A549 (cell line): ENCODE measurements around the gene GKN1. TPM values are rescaled to one million over a fixed set of nuclear protein-coding genes. Genes with fewer than 3 reads are reported as not detected.

Experiments used
- ATAC-seq, 2 experiments: fragments of 200-7000 bp in 1 of 2; fragments of >200 bp in 1 of 2; cut with Nextera tagmentation in 1 of 2; cut with Tn5 transposase in 1 of 2; 3 replicates each; pipeline versions ENCODE4 v1.8.0 to v1.9.1; 2018 to 2020; ENCODE audit warnings: mild to moderate bottlenecking in 1 of 2, moderate library complexity in 1 of 2
- CTCF ChIA-PET: fragments of 300-600 bp; sonication (Branson Sonifier 250); formaldehyde crosslinking; extraction: SDS; loops from one replicate; lab custom pipeline; 2021; ENCODE audit warnings: antibody characterized with exemption, inconsistent platforms; lab: Yijun Ruan, JAX
- POLR2A ChIA-PET: fragments of 350-600 bp; formaldehyde crosslinking; extraction: SDS; loops from one replicate; lab custom pipeline; 2021; ENCODE audit warnings: antibody characterized with exemption, inconsistent platforms; lab: Yijun Ruan, JAX
- DNase-seq, 2 experiments: peaks; one replicate each; pipeline versions ENCODE4 v3.0.0 to v3.0.0-alpha.2; 2011 to 2016; ENCODE audit warnings: low read depth in 1 of 2, low spot score in 1 of 2
- FAIRE-seq: peaks from 2 replicates; lab custom pipeline; 2011; peaks lifted over from hg19 to GRCh38; lab: Jason Lieb, UNC
- H3K27ac ChIP-seq, 2 experiments: fragments of >200 bp; sonication (Bioruptor Twin); formaldehyde crosslinking; 3 replicates each; pipeline ENCODE4 v1.5.1; 2016 to 2017
- H3K4me1 ChIP-seq: fragments of >200 bp; sonication (Bioruptor Twin); formaldehyde crosslinking; 3 replicates; pipeline ENCODE4 v1.6.1; 2016
- H3K4me2 ChIP-seq: fragments of >200 bp; sonication (Bioruptor Twin); formaldehyde crosslinking; 3 replicates; pipeline ENCODE4 v1.6.1; 2016
- H3K4me3 ChIP-seq: fragments of >200 bp; sonication (Bioruptor Twin); formaldehyde crosslinking; 3 replicates; pipeline ENCODE4 v1.5.1; 2016
- H3K9me3 ChIP-seq: fragments of >200 bp; sonication (Bioruptor Twin); formaldehyde crosslinking; 3 replicates; pipeline ENCODE4 v1.6.1; 2016
- BHLHE40 ChIP-seq: IDR thresholded peaks from 2 replicates; pipeline ENCODE4 v1.6.1; 2012; ENCODE audit warnings: low read depth, low read length, inconsistent platforms
- CHD4 ChIP-seq: fragments of 200-600 bp; sonication (generic); IDR thresholded peaks from 2 replicates; pipeline ENCODE4 v1.6.1; 2016; ENCODE audit warnings: antibody characterized with exemption, mild to moderate bottlenecking, borderline replicate concordance
- EP300 ChIP-seq, 2 experiments: fragments of >200 bp; sonication (Bioruptor Twin); formaldehyde crosslinking; IDR thresholded peaks; 2 replicates in 1 of 2; 3 replicates in 1 of 2; pipeline ENCODE4 v1.6.1; 2016 to 2017
- ESRRA ChIP-seq: fragments of 150-350 bp; IDR thresholded peaks from 2 replicates; pipeline ENCODE4 v1.6.1; 2014; ENCODE audit warnings: mild to moderate bottlenecking, low read length, borderline replicate concordance
- FOSB ChIP-seq: fragments of 250-450 bp; sonication (Bioruptor Pico); IDR thresholded peaks from 2 replicates; pipeline ENCODE4 v1.5.0; 2020; ENCODE audit warnings: mild to moderate bottlenecking, moderate library complexity
- FOSL2 ChIP-seq, 2 experiments: fragments of 450-650 bp in 1 of 2; fragments of >200 bp in 1 of 2; sonication (Bioruptor Twin) in 1 of 2; formaldehyde crosslinking; IDR thresholded peaks; 2 replicates each; pipeline versions ENCODE4 v1.5.0 to v1.6.1; 2016 to 2020; ENCODE audit warnings: mild to moderate bottlenecking in 1 of 2, moderate library complexity in 1 of 2
- GATA3 ChIP-seq: IDR thresholded peaks from 2 replicates; pipeline ENCODE4 v1.6.1; 2012; ENCODE audit warnings: borderline replicate concordance
- HDAC2 ChIP-seq: fragments of 200-600 bp; sonication (generic); IDR thresholded peaks from 2 replicates; pipeline ENCODE4 v1.6.1; 2016
- HEYL ChIP-seq: fragments of 250-450 bp; sonication (Bioruptor Pico); IDR thresholded peaks from 2 replicates; pipeline ENCODE4 v1.8.0; 2021; ENCODE audit warnings: mild to moderate bottlenecking, moderate library complexity
- HMGXB4 ChIP-seq: fragments of 250-450 bp; sonication (Bioruptor Pico); IDR thresholded peaks from 2 replicates; pipeline ENCODE4 v1.5.0; 2021; ENCODE audit warnings: mild to moderate bottlenecking, moderate library complexity, borderline replicate concordance
- HOXB13 ChIP-seq: fragments of 250-450 bp; sonication (Bioruptor Pico); IDR thresholded peaks from 2 replicates; pipeline ENCODE4 v1.5.0; 2020; ENCODE audit warnings: low read depth, mild to moderate bottlenecking, moderate library complexity
- KDM1A ChIP-seq: fragments of 200-600 bp; sonication (generic); IDR thresholded peaks from 2 replicates; pipeline ENCODE4 v1.6.1; 2016; ENCODE audit warnings: low read depth, mild to moderate bottlenecking
- KDM5A ChIP-seq: fragments of 200-600 bp; sonication (generic); IDR thresholded peaks from 2 replicates; pipeline ENCODE4 v1.6.1; 2016; ENCODE audit warnings: antibody characterized with exemption, mild to moderate bottlenecking
- MAZ ChIP-seq: fragments of 150-350 bp; IDR thresholded peaks from 2 replicates; pipeline ENCODE4 v1.6.1; 2014; ENCODE audit warnings: antibody characterized with exemption, low read depth, low read length, borderline replicate concordance
- MYC ChIP-seq: IDR thresholded peaks from 2 replicates; pipeline ENCODE4 v1.6.1; 2012; ENCODE audit warnings: mild to moderate bottlenecking, inconsistent platforms, low read length, improper control_type of control experiment, borderline replicate concordance
- NFE2L2 ChIP-seq: fragments of 150-350 bp; conservative IDR thresholded peaks from 2 replicates; pipeline ENCODE4 v1.6.1; 2014; ENCODE audit warnings: low read length
- NR3C1 ChIP-seq: fragments of >200 bp; sonication (Bioruptor Twin); formaldehyde crosslinking; IDR thresholded peaks from 3 replicates; pipeline ENCODE4 v1.6.1; 2017
- POLR2A ChIP-seq: IDR thresholded peaks from 2 replicates; pipeline ENCODE4 v1.6.1; 2012; ENCODE audit warnings: mild to moderate bottlenecking, low read length
- POLR2AphosphoS2 ChIP-seq: conservative IDR thresholded peaks from 2 replicates; pipeline ENCODE4 v1.6.1; 2012; ENCODE audit warnings: low read length, improper control_type of control experiment, inconsistent platforms
- RFX5 ChIP-seq: fragments of 450-650 bp; IDR thresholded peaks from 2 replicates; pipeline ENCODE4 v1.7.1; 2014; ENCODE audit warnings: antibody characterized with exemption, mild to moderate bottlenecking, moderate library complexity
- SMC3 ChIP-seq: fragments of >200 bp; sonication (Bioruptor Twin); formaldehyde crosslinking; IDR thresholded peaks from 3 replicates; pipeline ENCODE4 v1.6.1; 2018; ENCODE audit warnings: inconsistent platforms
- SREBF2 ChIP-seq: fragments of 450-650 bp; IDR thresholded peaks from 2 replicates; pipeline ENCODE4 v1.6.1; 2014; ENCODE audit warnings: mild to moderate bottlenecking, moderate library complexity
- TFCP2L1 ChIP-seq: fragments of 250-450 bp; sonication (Bioruptor Pico); IDR thresholded peaks from 2 replicates; pipeline ENCODE4 v1.5.0; 2021; ENCODE audit warnings: mild to moderate bottlenecking
- ZSCAN20 ChIP-seq: fragments of 250-450 bp; sonication (Bioruptor Pico); IDR thresholded peaks from 2 replicates; pipeline ENCODE4 v1.8.0; 2022; ENCODE audit warnings: mild to moderate bottlenecking, moderate library complexity
- WGBS: methylation state at CpG from one replicate; pipeline ENCODE4 v1.1.6; 2017; ENCODE audit errors: missing lambda C conversion rate; 5-methylcytosine and 5-hydroxymethylcytosine counted together
- polyA plus RNA-seq, 4 experiments: library from polyadenylated mRNA; depleted of rRNA in 3 of 4; stranded (reverse); fragments of >200 nt; fragmentation: RNase III in 1 of 4; extraction: RNeasy Plus Mini Kit Qiagen cat#74134 plus additional on column Dnase treatment in 1 of 4; gene quantifications; 2 replicates in 3 of 4; 3 replicates in 1 of 4; pipeline ENCODE4 v1.2.3, GENCODE V29; 2011 to 2017
- TF ChIP-seq, protein P1 (sequence below): IDR thresholded peaks from 2 replicates; pipeline ENCODE4 v1.6.1; 2012; ENCODE audit warnings: low read depth, borderline replicate concordance
- TF ChIP-seq, protein P2 (sequence below): fragments of >200 bp; sonication (Bioruptor Twin); formaldehyde crosslinking; IDR thresholded peaks from 3 replicates; pipeline ENCODE4 v1.5.1; 2016
- TF ChIP-seq, protein P3 (sequence below): fragments of 150-350 bp; IDR thresholded peaks from 2 replicates; pipeline ENCODE4 v1.6.1; 2014; ENCODE audit warnings: low read depth, mild to moderate bottlenecking, low read length

GKN1 gene
- polyA plus RNA-seq, 2 of the 4 experiments (the other 2 are of a cell fraction), result 0.35 to 0.45 TPM

- no peak for TF ChIP-seq RFX5
- no peak for TF ChIP-seq NR3C1
- TF ChIP-seq GATA3, result no peak; the same call in 1 of the 2 replicates
- TF ChIP-seq SMC3, result no peak
- no peak for TF ChIP-seq KDM1A
- TF ChIP-seq BHLHE40, result no peak
- no peak for TF ChIP-seq POLR2AphosphoS2
- no peak for TF ChIP-seq FOSB (CRISPR knock-in tag)
- TF ChIP-seq NFE2L2, result no peak
These were observed 3.0 kb downstream of the GKN1 start (continued) for GRCh38 chr2:68977453-68977852.

DNA sequence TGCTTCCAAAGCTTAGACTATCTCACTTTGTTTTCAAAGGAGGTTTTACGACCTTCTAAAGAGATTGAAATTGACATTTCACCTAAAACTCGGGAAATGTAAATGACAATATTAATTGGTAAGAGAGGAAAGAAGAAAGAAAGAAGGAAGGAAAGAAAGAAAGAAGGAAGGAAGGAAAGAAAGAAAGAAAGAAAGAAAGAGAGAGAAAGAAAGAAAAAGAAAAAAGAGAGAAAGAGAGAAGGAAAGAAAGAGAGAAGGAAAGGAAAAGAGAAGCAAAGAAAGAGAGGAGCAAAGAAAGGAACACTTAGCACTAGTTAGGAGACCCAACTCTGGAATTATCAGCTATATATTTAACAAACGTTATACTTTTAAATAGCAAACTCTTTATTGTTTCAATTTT lies 3.7 kb downstream of the GKN1 start:
- no peak for ATAC-seq
- H3K4me1 ChIP-seq, result peaks cover 41% of the 10 kb centered on the region
- POLR2A ChIA-PET, result no interaction called here
- H3K9me3 ChIP-seq, result no peaks in the 10 kb centered on the region
- 75% methylated on average over 3 of the region's 3 CpGs for WGBS
- no peak for TF ChIP-seq KDM5A
- TF ChIP-seq SREBF2, result no peak
- TF ChIP-seq, protein P1, sequence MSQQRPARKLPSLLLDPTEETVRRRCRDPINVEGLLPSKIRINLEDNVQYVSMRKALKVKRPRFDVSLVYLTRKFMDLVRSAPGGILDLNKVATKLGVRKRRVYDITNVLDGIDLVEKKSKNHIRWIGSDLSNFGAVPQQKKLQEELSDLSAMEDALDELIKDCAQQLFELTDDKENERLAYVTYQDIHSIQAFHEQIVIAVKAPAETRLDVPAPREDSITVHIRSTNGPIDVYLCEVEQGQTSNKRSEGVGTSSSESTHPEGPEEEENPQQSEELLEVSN, result no peak
- no peak for TF ChIP-seq MYC
- no peak for TF ChIP-seq GATA3
- no peak for TF ChIP-seq HDAC2
- no peak for DNase-seq
- H3K4me2 ChIP-seq, result no peak overlapping the region
- H3K4me3 ChIP-seq, result no peak overlapping the region
- CTCF ChIA-PET, result interaction anchor here (0.9 to 1.0 kb wide), 2 partner anchors 34 to 149 kb away, joined by 3 read pairs; no protein-coding TSS in a partner anchor
- no peak overlapping the region; a peak in 1 of 6 replicates for H3K27ac ChIP-seq
- no peak for FAIRE-seq

DNA sequence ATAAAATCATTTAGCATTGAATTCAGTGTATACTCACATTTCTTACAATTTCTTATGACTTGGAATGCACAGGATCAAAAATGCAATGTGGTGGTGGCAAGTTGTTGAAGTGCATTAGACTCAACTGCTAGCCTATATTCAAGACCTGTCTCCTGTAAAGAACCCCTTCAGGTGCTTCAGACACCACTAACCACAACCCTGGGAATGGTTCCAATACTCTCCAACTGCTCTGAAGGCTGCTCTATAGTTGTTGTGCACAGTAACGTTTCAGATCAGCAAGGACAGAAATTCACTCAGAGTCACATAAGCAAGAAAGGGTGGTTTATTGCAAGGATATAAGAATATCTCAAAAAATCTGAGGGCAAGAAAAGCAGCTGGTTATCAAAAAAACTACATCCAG lies 6.5 kb downstream of the GKN1 start:
- Histone ChIP-seq H3K4me2 (no peak overlapping the region), H3K4me3 (no peak overlapping the region), H3K9me3 (peaks cover 4% of the 10 kb centered on the region; the same call in 1 of the 3 replicates), H3K27ac (peak overlapping the region in 1 of 2 experiments; percentile 43; a peak in 2 of 6 replicates), H3K4me1 (peaks cover 14% of the 10 kb centered on the region)
- POLR2A ChIA-PET, result no interaction called here
- TF ChIP-seq HMGXB4 (CRISPR knock-in tag), result no peak
- TF ChIP-seq NR3C1, result no peak
- TF ChIP-seq POLR2A, result no peak
- TF ChIP-seq GATA3, result no peak
- no peak for TF ChIP-seq MAZ
- TF ChIP-seq TFCP2L1, result no peak
- TF ChIP-seq MYC, result no peak
- no peak for TF ChIP-seq NFE2L2
- TF ChIP-seq HOXB13 (CRISPR knock-in tag), result no peak
- no peak for TF ChIP-seq ZSCAN20 (CRISPR knock-in tag)
- no peak for TF ChIP-seq FOSB (CRISPR knock-in tag)
- TF ChIP-seq, protein P2, sequence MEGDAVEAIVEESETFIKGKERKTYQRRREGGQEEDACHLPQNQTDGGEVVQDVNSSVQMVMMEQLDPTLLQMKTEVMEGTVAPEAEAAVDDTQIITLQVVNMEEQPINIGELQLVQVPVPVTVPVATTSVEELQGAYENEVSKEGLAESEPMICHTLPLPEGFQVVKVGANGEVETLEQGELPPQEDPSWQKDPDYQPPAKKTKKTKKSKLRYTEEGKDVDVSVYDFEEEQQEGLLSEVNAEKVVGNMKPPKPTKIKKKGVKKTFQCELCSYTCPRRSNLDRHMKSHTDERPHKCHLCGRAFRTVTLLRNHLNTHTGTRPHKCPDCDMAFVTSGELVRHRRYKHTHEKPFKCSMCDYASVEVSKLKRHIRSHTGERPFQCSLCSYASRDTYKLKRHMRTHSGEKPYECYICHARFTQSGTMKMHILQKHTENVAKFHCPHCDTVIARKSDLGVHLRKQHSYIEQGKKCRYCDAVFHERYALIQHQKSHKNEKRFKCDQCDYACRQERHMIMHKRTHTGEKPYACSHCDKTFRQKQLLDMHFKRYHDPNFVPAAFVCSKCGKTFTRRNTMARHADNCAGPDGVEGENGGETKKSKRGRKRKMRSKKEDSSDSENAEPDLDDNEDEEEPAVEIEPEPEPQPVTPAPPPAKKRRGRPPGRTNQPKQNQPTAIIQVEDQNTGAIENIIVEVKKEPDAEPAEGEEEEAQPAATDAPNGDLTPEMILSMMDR, result no peak
- TF ChIP-seq, protein P1, result no peak
- no peak for TF ChIP-seq HEYL
- TF ChIP-seq ESRRA, result no peak
- TF ChIP-seq FOSL2 (IDR thresholded peaks at IDR 0.05), result no peak
- no peak for TF ChIP-seq FOSL2 (CRISPR knock-in tag; IDR thresholded peaks at IDR 0.05)
- TF ChIP-seq EP300 (IDR thresholded peaks at IDR 0.05), result no peak
- TF ChIP-seq RFX5, result no peak
- no peak for TF ChIP-seq CHD4
- TF ChIP-seq, protein P3, sequence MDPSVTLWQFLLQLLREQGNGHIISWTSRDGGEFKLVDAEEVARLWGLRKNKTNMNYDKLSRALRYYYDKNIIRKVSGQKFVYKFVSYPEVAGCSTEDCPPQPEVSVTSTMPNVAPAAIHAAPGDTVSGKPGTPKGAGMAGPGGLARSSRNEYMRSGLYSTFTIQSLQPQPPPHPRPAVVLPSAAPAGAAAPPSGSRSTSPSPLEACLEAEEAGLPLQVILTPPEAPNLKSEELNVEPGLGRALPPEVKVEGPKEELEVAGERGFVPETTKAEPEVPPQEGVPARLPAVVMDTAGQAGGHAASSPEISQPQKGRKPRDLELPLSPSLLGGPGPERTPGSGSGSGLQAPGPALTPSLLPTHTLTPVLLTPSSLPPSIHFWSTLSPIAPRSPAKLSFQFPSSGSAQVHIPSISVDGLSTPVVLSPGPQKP, result no peak
- no peak for ATAC-seq
- no peak for DNase-seq
- 83% methylated on average over 1 of the region's 1 CpG for WGBS
- CTCF ChIA-PET, result interaction anchor here (0.6 kb wide), 1 partner anchor 32 kb away, joined by 3 read pairs; the partner anchor contains the start of gene ANTXR1
- peak; percentile 68 for FAIRE-seq
